Keratinocyte (primary cell): ENCODE measurements around the gene CCDC34. TPM values are rescaled to one million over a fixed set of nuclear protein-coding genes. Genes with fewer than 3 reads are reported as not detected.

Experiments
- DNase-seq: peaks from one replicate; pipeline ENCODE4 v3.0.0-alpha.2; 2011; ENCODE audit warnings: low read depth, missing footprints, low spot score
- FAIRE-seq: peaks from 2 replicates; lab custom pipeline; 2011; peaks lifted over from hg19 to GRCh38; lab: Jason Lieb, UNC
- H2AFZ ChIP-seq: 2 replicates; pipeline ENCODE4 v1.6.0; 2012; ENCODE audit warnings: low read length, control low read depth, inconsistent platforms; ENCODE audit not compliant: control insufficient read depth
- H3K27ac ChIP-seq: 2 replicates; pipeline ENCODE4 v1.5.1; 2011; ENCODE audit warnings: low read length; ENCODE audit not compliant: control insufficient read depth, insufficient read depth
- H3K27me3 ChIP-seq: 3 replicates; pipeline ENCODE4 v1.6.0; 2011; ENCODE audit warnings: low read length; ENCODE audit not compliant: control insufficient read depth, insufficient read depth; ENCODE audit errors: extremely low read depth
- H3K36me3 ChIP-seq, 2 experiments: 2 replicates in 1 of 2; 3 replicates in 1 of 2; pipeline ENCODE4 v1.5.1; 2011; ENCODE audit warnings: low read length in 2 of 2, mild to moderate bottlenecking in 1 of 2; ENCODE audit not compliant: control insufficient read depth in 2 of 2, insufficient read depth in 2 of 2; ENCODE audit errors: extremely low read depth in 1 of 2
- H3K4me1 ChIP-seq: 3 replicates; pipeline ENCODE4 v1.5.1; 2011; ENCODE audit warnings: low read length; ENCODE audit not compliant: control insufficient read depth, insufficient read depth; ENCODE audit errors: extremely low read depth
- H3K4me2 ChIP-seq: 3 replicates; pipeline ENCODE4 v1.6.0; 2011; ENCODE audit warnings: low read depth, low read length; ENCODE audit not compliant: control insufficient read depth, insufficient read depth; ENCODE audit errors: extremely low read depth
- H3K4me3 ChIP-seq, 3 experiments: fragments of 200-600 bp in 1 of 3; sonication (generic) in 1 of 3; 2 replicates in 2 of 3; 3 replicates in 1 of 3; pipeline ENCODE4 v1.5.1; 2011 to 2016; ENCODE audit warnings: low read length in 3 of 3, mild to moderate bottlenecking in 3 of 3, control low read depth in 2 of 3, inconsistent platforms in 1 of 3, low read depth in 1 of 3, mixed read lengths in 1 of 3, mixed run types in 1 of 3, moderate library complexity in 1 of 3; ENCODE audit not compliant: control insufficient read depth in 2 of 3, insufficient read depth in 2 of 3; ENCODE audit errors: extremely low read depth in 1 of 3
- H3K79me2 ChIP-seq: 2 replicates; pipeline ENCODE4 v1.6.0; 2012; ENCODE audit warnings: low read length; ENCODE audit not compliant: control insufficient read depth, insufficient read depth
- H3K9ac ChIP-seq: 3 replicates; pipeline ENCODE4 v1.6.0; 2011; ENCODE audit warnings: low read length; ENCODE audit not compliant: control insufficient read depth, insufficient read depth; ENCODE audit errors: extremely low read depth
- H3K9me1 ChIP-seq: 3 replicates; pipeline ENCODE4 v1.6.0; 2011; ENCODE audit warnings: low read length; ENCODE audit not compliant: control insufficient read depth, insufficient read depth; ENCODE audit errors: extremely low read depth
- H3K9me3 ChIP-seq: 2 replicates; pipeline ENCODE4 v1.5.1; 2012; ENCODE audit warnings: low read depth, low read length; ENCODE audit not compliant: control insufficient read depth
- H4K20me1 ChIP-seq: 3 replicates; pipeline ENCODE4 v1.6.0; 2011; ENCODE audit warnings: low read length; ENCODE audit not compliant: control insufficient read depth, insufficient read depth; ENCODE audit errors: extremely low read depth
- EZH2 ChIP-seq: IDR thresholded peaks from one replicate; pipeline ENCODE4 v1.6.1; 2012; ENCODE audit warnings: inconsistent platforms, mild to moderate bottlenecking, low read length, moderate library complexity
- dilution Hi-C: fragments of 300-500 bp; cut with MboI; formaldehyde crosslinking; loops from one replicate; pipeline ENCODE4 v1.7.0; 2020; ENCODE audit warnings: low sequenced_read_pairs; ENCODE audit not compliant: extremely low pct_ligation_motif_present
- polyA plus RNA-seq, 5 experiments: library from polyadenylated mRNA; depleted of rRNA in 3 of 5; stranded (reverse) in 3 of 5; stranded (forward) in 1 of 5; unstranded in 1 of 5; fragments of >200 nt; gene quantifications; 1 replicate in 1 of 5; 2 replicates in 3 of 5; 3 replicates in 1 of 5; pipeline versions ENCODE4 v1.2.1 to v1.2.3, GENCODE V29; 2011 to 2012; ENCODE audit warnings: missing spikeins in 2 of 5, low read depth in 1 of 5, low replicate concordance in 1 of 5
- TF ChIP-seq, protein P1 (sequence below), 3 experiments: IDR thresholded peaks in 1 of 3; conservative IDR thresholded peaks in 1 of 3; optimal IDR thresholded peaks in 1 of 3; 2 replicates in 2 of 3; 3 replicates in 1 of 3; pipeline versions ENCODE3 to v1.5.1; 2011; ENCODE audit warnings: low read length in 3 of 3, mild to moderate bottlenecking in 3 of 3, moderate library complexity in 2 of 3, control low read depth in 1 of 3, inconsistent platforms in 1 of 3; ENCODE audit not compliant: insufficient read depth in 2 of 3; ENCODE audit errors: extremely low read depth in 1 of 3

The CCDC34 gene
- polyA plus RNA-seq, 1 donor (not counting 4 experiments of a cell fraction or from before 2014, with no cell fraction given) = 4.2 TPM

DNA sequence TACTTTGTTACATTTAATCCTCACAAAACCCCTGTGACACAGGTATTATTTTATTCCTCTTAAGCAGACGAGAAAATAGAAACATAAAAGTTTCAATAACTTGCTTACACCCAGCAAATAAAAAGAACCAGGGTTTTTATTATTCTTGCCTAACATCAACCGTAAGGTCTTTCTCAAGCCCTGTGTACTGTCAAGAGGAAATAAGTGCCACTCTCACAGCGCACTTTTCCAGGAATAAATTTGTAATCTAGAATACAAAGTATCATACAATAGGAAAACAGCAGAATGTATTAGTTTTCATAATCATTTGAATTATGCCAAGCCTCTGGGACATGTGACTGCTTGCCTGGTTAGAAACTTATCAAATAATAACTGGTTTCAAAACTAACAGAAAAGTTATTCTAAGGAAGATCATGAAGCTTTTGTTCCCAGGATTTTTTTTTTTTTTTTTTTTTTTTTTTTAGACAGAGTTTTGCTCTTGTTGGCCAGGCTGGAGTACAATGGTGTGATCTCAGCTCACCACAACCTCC lies 7.4 kb downstream of the CCDC34 start:
- H3K4me3 ChIP-seq = no peak overlapping the region
- H3K9me3 ChIP-seq = no peaks in the 10 kb centered on the region
- dilution Hi-C loops = no loop called here
- H3K4me2 ChIP-seq = no peak overlapping the region
- H3K9me1 ChIP-seq = no peaks in the 10 kb centered on the region
- no peaks in the 10 kb centered on the region for H3K4me1 ChIP-seq
- no peak overlapping the region for H3K27ac ChIP-seq
- no peaks in the 10 kb centered on the region for H4K20me1 ChIP-seq
- no peak for FAIRE-seq
- no peak overlapping the region for H3K9ac ChIP-seq
- TF ChIP-seq, protein P1, sequence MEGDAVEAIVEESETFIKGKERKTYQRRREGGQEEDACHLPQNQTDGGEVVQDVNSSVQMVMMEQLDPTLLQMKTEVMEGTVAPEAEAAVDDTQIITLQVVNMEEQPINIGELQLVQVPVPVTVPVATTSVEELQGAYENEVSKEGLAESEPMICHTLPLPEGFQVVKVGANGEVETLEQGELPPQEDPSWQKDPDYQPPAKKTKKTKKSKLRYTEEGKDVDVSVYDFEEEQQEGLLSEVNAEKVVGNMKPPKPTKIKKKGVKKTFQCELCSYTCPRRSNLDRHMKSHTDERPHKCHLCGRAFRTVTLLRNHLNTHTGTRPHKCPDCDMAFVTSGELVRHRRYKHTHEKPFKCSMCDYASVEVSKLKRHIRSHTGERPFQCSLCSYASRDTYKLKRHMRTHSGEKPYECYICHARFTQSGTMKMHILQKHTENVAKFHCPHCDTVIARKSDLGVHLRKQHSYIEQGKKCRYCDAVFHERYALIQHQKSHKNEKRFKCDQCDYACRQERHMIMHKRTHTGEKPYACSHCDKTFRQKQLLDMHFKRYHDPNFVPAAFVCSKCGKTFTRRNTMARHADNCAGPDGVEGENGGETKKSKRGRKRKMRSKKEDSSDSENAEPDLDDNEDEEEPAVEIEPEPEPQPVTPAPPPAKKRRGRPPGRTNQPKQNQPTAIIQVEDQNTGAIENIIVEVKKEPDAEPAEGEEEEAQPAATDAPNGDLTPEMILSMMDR (optimal IDR thresholded peaks at IDR 0.05 in 1 of 3, IDR thresholded peaks at IDR 0.05 in 1 of 3, conservative IDR thresholded peaks at IDR 0.05 in 1 of 3; ENCODE audit: extremely low read depth in 1 of 3, insufficient read depth in 2 of 3, low read length in 3 of 3) = no peak
- TF ChIP-seq EZH2 = no peak
- no peaks in the 10 kb centered on the region for H3K36me3 ChIP-seq
- no peak for DNase-seq
- H3K27me3 ChIP-seq = no peaks in the 10 kb centered on the region
- H3K79me2 ChIP-seq = no peaks in the 10 kb centered on the region
- H2AFZ ChIP-seq = no peak overlapping the region

DNA sequence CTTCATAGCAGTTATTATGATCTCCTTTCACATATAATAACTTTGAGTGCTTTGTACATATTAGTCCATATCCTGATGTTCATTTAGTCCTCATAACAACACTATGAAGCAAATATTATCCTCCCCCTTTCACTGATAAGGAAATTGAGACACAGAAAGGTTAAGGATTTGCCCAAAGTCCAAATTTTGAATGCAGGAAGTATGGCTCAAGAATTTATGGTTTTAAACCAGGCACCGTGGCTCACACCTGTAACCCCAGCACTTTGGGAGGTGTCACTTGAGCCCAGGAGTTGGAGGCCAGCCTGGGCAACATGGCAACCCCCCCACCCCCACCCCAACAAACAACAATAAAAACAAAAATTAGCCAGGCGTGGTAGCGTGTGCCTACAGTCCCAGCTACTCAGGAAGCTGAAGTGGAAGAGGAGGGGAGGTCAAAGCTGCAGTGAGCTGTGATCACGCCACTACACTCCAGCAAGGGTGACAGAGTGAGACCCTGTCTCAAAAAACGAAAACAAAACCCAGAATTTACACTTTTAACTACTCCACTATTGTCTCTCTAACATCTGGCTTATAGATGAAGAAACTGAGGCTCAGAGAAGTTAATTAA lies 8.6 kb downstream of the CCDC34 start:
- H3K9ac ChIP-seq = no peak overlapping the region
- H3K9me1 ChIP-seq = no peaks in the 10 kb centered on the region
- dilution Hi-C loops = no loop called here
- H3K9me3 ChIP-seq = no peaks in the 10 kb centered on the region
- H3K36me3 ChIP-seq = no peaks in the 10 kb centered on the region
- H3K4me2 ChIP-seq = no peak overlapping the region
- TF ChIP-seq EZH2 = no peak
- TF ChIP-seq, protein P1 (optimal IDR thresholded peaks at IDR 0.05 in 1 of 3, IDR thresholded peaks at IDR 0.05 in 1 of 3, conservative IDR thresholded peaks at IDR 0.05 in 1 of 3; ENCODE audit: extremely low read depth in 1 of 3, insufficient read depth in 2 of 3, low read length in 3 of 3) = no peak
- H3K27me3 ChIP-seq = no peaks in the 10 kb centered on the region
- no peak for FAIRE-seq
- no peaks in the 10 kb centered on the region for H3K79me2 ChIP-seq
- no peaks in the 10 kb centered on the region for H3K4me1 ChIP-seq
- H4K20me1 ChIP-seq = no peaks in the 10 kb centered on the region
- H3K4me3 ChIP-seq = no peak overlapping the region
- H2AFZ ChIP-seq = no peak overlapping the region
- DNase-seq = no peak
- H3K27ac ChIP-seq = no peak overlapping the region
